Right lobe of liver (tissue), 6 donors: Measurements from ENCODE around the gene KDSR. TPM values are rescaled to one million over a fixed set of nuclear protein-coding genes. Genes with fewer than 3 reads are reported as not detected.
"Not testable (repeated sequence)": the region's sequence is repeated elsewhere in the genome, so short reads cannot be mapped to it uniquely, and the experiment has no call there.

Experiments
- ATAC-seq, 4 donors: fragments of 200-7000 bp; cut with Tn5 transposase; one replicate each; pipeline ENCODE4 v1.9.1; 2020; ENCODE audit warnings: mild to moderate bottlenecking in 4 of 4, moderate library complexity in 4 of 4
- DNase-seq, 3 donors: peaks; one replicate each; pipeline ENCODE4 v3.0.0-alpha.2; 2020
- H3K27ac ChIP-seq, 3 donors: fragments of 200-600 bp; one replicate each; pipeline ENCODE4 v1.8.0; 2022
- H3K27me3 ChIP-seq, 2 donors: fragments of 200-600 bp; one replicate each; pipeline ENCODE4 v1.8.0; 2022
- H3K36me3 ChIP-seq, 4 donors: fragments of 200-600 bp; sonication (generic) in 1 of 4; one replicate each; pipeline versions ENCODE4 v1.5.1 to v1.8.0; 2017 to 2022; ENCODE audit warnings: control low read depth in 1 of 4
- H3K4me1 ChIP-seq, 4 donors: fragments of 200-600 bp; sonication (generic) in 1 of 4; one replicate each; pipeline versions ENCODE4 v1.5.1 to v1.8.0; 2017 to 2022; ENCODE audit warnings: control low read depth in 1 of 4
- H3K4me3 ChIP-seq, 3 donors: fragments of 200-600 bp; one replicate each; pipeline ENCODE4 v1.8.0; 2022
- H3K9me3 ChIP-seq, 4 donors: fragments of 200-600 bp; sonication (generic) in 1 of 4; one replicate each; pipeline versions ENCODE4 v1.5.1 to v1.8.0; 2017 to 2022; ENCODE audit warnings: control low read depth in 1 of 4
- POLR2A ChIP-seq: fragments of 450-650 bp; IDR thresholded peaks from one replicate; pipeline ENCODE4 v1.6.1; 2017; ENCODE audit warnings: antibody characterized with exemption, mild to moderate bottlenecking
- WGBS: methylation state at CpG from one replicate; pipeline ENCODE4 v1.1.6; 2018; ENCODE audit warnings: low coverage, low lambda C conversion rate; ENCODE audit not compliant: insufficient coverage; ENCODE audit errors: missing lambda C conversion rate; 5-methylcytosine and 5-hydroxymethylcytosine counted together
- intact Hi-C, 2 donors: fragments of 100-400 bp; cut with DNase I; formaldehyde crosslinking; loops; one replicate each; pipeline versions ENCODE4 v1.11.2 to v1.14.1; 2022
- total RNA-seq, 6 experiments: library from RNA; depleted of rRNA in 2 of 6; stranded (reverse); fragments of >200 nt in 2 of 6; fragmentation: NEBNext Ultra II Directional in 3 of 6; extraction: Animal tissue kit (Norgen Biotek cat#: 25700) in 3 of 6; gene quantifications; one replicate each; pipeline versions ENCODE4 v1.1.0 to v1.2.4, GENCODE V29; 2016 to 2023
- TF ChIP-seq, protein P1 (sequence below), 4 donors: fragments of 200-600 bp in 3 of 4; fragments of 450-650 bp in 1 of 4; IDR thresholded peaks; one replicate each; pipeline versions ENCODE4 v1.5.1 to v1.8.0; 2016 to 2022; ENCODE audit warnings: antibody characterized with exemption in 4 of 4, mild to moderate bottlenecking in 2 of 4
- donor health status: DM: no; HTN: yes; CAD: no.
- donor health status: DM: no; HTN: no; CAD: no.
- donor health status: DM: no; HTN: no; CAD: no.
- donor health status: DM: no; HTN: yes; CAD: no.
- donor health status: DM: no; HTN: yes; CAD: no.

Gene KDSR
- total RNA-seq, 6 experiments from 2014 or later = 32.3 to 67.1 (median 56.1) TPM

- 1% methylated on average over 12 of the region's 12 CpGs for WGBS
- DNase-seq = no peak
- intact Hi-C loops = loop anchor here in 1 of 2 donors (10.0 kb wide), 1 partner anchor 59 kb away; the partner anchor contains the start of gene VPS4B
Observed at GRCh38 chr18:63365876-63366212, 1.2 kb downstream of the KDSR start.

DNA sequence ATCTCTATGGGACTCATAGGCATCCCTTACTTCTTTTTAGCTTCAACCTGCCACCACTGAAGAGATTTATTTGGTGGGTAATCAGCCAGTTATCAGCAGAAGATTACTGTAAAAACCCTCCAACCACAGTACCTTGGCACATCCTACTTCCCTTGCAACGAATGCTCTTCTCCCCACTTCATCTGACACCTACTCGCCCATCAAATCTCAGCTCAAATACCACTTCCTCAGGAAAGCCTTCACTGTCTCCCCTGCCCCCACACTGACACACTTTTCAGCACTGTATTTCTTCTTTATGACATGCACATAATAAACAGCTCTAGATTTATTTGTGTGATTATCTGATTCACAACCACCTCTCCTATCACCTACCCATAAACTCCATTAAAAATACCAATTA lies 3.1 kb downstream of the KDSR start:
- ATAC-seq (no peak), DNase-seq (no peak)
- no peak overlapping the region for H3K27ac ChIP-seq
- WGBS = 60% methylated on average over 1 of the region's 2 CpGs
- peaks cover 0 to 18% (median 0%) of the 10 kb centered on the region in 4 donors for H3K4me1 ChIP-seq
- peaks cover 5 to 29% (median 13%) of the 10 kb centered on the region in 4 donors for H3K36me3 ChIP-seq
- H3K9me3 ChIP-seq = no peaks in the 10 kb centered on the region
- no peak for TF ChIP-seq POLR2A
- TF ChIP-seq, protein P1, sequence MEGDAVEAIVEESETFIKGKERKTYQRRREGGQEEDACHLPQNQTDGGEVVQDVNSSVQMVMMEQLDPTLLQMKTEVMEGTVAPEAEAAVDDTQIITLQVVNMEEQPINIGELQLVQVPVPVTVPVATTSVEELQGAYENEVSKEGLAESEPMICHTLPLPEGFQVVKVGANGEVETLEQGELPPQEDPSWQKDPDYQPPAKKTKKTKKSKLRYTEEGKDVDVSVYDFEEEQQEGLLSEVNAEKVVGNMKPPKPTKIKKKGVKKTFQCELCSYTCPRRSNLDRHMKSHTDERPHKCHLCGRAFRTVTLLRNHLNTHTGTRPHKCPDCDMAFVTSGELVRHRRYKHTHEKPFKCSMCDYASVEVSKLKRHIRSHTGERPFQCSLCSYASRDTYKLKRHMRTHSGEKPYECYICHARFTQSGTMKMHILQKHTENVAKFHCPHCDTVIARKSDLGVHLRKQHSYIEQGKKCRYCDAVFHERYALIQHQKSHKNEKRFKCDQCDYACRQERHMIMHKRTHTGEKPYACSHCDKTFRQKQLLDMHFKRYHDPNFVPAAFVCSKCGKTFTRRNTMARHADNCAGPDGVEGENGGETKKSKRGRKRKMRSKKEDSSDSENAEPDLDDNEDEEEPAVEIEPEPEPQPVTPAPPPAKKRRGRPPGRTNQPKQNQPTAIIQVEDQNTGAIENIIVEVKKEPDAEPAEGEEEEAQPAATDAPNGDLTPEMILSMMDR (IDR thresholded peaks at IDR 0.05) = no peak
- intact Hi-C loops = loop anchor here in 1 of 2 donors (10.0 kb wide), 1 partner anchor 61 kb away; the partner anchor contains the start of gene VPS4B
- H3K4me3 ChIP-seq = no peak overlapping the region
- no peaks in the 10 kb centered on the region for H3K27me3 ChIP-seq

More at GRCh38 chr18:63365876-63366212, 1.2 kb downstream of the KDSR start:
- no peaks in the 10 kb centered on the region for H3K27me3 ChIP-seq
- H3K4me3 ChIP-seq = peak overlapping the region; percentile 85 to 90 (median 90)
- H3K9me3 ChIP-seq = no peaks in the 10 kb centered on the region
- peaks cover 0 to 11% (median 6%) of the 10 kb centered on the region in 4 donors for H3K36me3 ChIP-seq
- peak overlapping the region; percentile 89 to 97 (median 94) for H3K27ac ChIP-seq
- H3K4me1 ChIP-seq = peaks cover 0 to 18% (median 0%) of the 10 kb centered on the region in 4 donors
- ATAC-seq = no peak
- TF ChIP-seq, protein P1 (IDR thresholded peaks at IDR 0.05) = no peak
- TF ChIP-seq POLR2A = no peak

DNA sequence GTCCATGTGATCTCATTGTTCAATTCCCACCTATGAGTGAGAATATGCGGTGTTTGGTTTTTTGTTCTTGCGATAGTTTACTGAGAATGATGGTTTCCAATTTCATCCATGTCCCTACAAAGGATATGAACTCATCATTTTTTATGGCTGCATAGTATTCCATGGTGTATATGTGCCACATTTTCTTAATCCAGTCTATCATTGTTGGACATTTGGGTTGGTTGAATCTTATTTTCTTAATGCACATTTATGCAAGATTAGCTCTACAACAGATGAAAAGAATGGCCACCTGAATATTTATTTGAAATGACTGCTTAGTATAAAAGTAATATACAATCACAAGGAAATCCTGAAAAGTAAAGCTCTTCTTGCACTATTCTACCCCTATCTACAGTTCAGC lies 3.6 kb downstream of the KDSR start:
- DNase-seq, H3K27ac ChIP-seq, H3K4me3 ChIP-seq, H3K27me3 ChIP-seq, H3K9me3 ChIP-seq, ATAC-seq: not testable (repeated sequence)
- intact Hi-C loops = loop anchor here in 1 of 2 donors (10.0 kb wide), 1 partner anchor 61 kb away; the partner anchor contains the start of gene VPS4B
- WGBS = no CpG with 5 or more reads among the region's 2 CpGs
- Histone ChIP-seq H3K36me3 (peaks cover 5 to 35% (median 13%) of the 10 kb centered on the region in 4 donors), H3K4me1 (peaks cover 0 to 18% (median 0%) of the 10 kb centered on the region in 4 donors)

DNA sequence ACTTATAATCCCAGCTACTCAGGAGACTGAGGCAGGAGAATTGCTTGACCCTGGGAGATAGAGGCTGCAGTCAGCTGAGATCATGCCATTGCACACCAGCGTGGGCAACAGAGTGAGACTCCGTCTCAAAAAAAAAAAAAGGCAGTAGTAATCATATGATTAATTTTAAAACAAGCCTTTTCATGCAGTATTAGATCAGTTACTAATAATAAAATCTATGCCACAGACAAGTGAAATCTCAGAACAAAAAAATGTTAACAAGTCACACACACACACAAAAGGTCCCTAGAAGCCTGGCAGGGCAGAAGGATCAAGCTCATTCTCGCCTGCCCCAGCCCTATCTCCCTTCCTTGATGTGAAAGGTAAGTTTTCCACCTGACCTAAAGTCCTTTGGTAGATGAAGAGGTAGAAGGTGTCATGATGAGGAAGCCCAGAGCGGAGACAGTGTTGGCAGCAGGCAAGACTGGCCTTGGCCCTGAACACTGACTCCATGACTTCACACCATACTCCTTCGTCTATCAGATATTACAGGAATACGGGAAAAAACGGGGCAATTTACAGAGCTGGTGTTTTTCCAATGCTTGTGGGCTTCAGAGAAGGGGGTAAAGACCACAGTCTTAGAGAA lies 10.6 kb downstream of the KDSR start:
- intact Hi-C loops = no loop called here
- no peak overlapping the region for H3K4me3 ChIP-seq
- H3K27ac ChIP-seq = no peak overlapping the region
- no peaks in the 10 kb centered on the region for H3K9me3 ChIP-seq
- no peaks in the 10 kb centered on the region for H3K4me1 ChIP-seq
- TF ChIP-seq POLR2A = no peak
- TF ChIP-seq, protein P1 (IDR thresholded peaks at IDR 0.05) = no peak
- peaks cover 5 to 89% (median 17%) of the 10 kb centered on the region in 4 donors for H3K36me3 ChIP-seq
- DNase-seq = no peak
- H3K27me3 ChIP-seq = no peaks in the 10 kb centered on the region
- ATAC-seq = no peak
- WGBS = 78% methylated on average over 7 of the region's 7 CpGs

GRCh38 chr18:63350230-63350629 lies 16.8 kb downstream of the KDSR start:
- Histone ChIP-seq H3K9me3 (no peaks in the 10 kb centered on the region), H3K4me1 (peaks cover 0 to 16% (median 6%) of the 10 kb centered on the region in 4 donors), H3K36me3 (peaks cover 0 to 56% (median 21%) of the 10 kb centered on the region in 4 donors), H3K27me3 (no peaks in the 10 kb centered on the region), H3K4me3 (no peak overlapping the region), H3K27ac (no peak overlapping the region)
- intact Hi-C loops = no loop called here
- ATAC-seq (no peak), DNase-seq (no peak)
- TF ChIP-seq, protein P1 (IDR thresholded peaks at IDR 0.05) = no peak
- TF ChIP-seq POLR2A = no peak
- 50% methylated on average over 2 of the region's 2 CpGs for WGBS
